Stimulated activated CD8-positive, alpha-beta memory T cell treated with anti-CD3 and anti-CD28 coated beads, Interleukin-7, amount 100 ng/mL, for 24 hours (primary cell): ENCODE data around the gene HPSE2.

Experiments used
- DNase-seq: peaks from one replicate; pipeline ENCODE4 v3.0.0-alpha.2; 2020; ENCODE audit warnings: low read depth

HPSE2 gene

DNA sequence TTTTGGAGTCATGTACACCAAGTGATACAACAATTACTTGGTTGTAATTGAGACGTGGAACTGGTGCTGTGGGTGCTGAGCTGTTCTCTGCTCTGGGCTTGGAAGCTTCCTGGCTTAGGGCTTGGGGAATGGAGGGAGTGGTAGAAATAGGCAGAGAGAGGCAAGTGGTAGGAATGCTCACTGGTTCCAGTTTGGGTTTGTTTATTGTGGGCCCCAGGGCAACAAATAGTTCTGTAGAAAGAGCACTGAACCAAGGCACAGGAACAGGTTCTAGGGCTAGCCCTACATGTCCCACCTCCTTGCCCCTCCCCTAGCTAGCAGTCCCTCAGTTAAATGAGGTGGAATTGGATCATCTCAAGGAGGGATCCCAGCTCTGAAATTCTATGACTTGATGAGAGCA, 622.2 kb downstream of the HPSE2 start:
- no peak for DNase-seq

DNA sequence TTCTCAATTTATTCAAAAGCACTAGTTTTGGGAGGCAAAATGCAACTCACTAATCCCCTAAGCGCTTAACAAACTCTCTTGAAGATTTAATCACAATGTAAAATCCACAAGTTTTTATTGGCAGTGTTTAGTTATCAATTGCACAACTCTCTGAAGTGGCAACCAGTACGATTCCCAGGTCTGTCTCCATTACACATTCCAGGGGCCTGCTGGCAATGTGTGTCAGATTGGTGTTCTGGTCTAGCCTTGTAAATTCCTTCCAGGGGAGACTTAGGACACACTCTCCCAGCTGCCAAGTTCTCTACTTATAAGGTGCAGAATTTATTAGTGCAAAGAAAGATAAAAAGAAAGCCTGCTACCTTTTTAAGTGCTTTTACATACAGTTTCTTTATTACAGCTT, 624.2 kb downstream of the HPSE2 start:
- no peak for DNase-seq

DNA sequence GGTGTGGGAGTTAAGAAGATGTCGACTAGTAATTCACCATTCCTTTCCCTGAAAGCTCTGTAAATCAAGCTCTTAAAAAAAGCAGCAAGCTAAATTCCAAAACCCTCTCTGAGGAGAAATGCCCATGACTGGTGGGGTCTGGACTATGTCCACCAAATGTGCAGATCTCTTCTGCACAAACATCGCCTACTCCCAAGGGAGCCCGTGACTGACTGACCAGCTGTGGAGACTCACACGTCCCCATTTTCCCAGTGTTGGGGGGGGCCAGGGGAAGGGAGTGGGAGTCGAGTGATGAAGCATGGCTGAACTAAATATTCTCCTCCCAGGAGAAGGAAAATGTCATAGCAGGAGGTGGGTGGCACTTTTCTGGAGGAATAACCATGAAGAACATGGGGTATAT, 624.8 kb downstream of the HPSE2 start:
- no peak for DNase-seq

DNA sequence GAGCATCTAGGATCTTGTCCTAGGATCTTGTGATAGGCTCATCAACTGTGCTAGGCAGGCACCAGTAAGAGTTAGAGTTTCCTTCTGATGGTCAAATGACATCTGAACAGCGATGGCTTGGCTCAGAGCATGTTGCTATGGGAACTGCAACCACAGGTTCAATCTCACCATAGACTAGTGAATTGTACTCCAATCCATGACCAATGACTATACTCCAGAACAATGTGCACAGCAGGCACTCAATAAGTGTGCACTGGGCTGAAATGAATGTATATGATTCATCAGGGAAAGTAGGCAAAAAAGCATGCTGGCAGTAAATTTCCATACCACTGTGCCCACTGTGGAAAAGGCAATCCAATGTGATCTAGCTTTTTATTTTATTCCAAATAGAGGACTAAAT, 625.4 kb downstream of the HPSE2 start:
- no peak for DNase-seq

DNA sequence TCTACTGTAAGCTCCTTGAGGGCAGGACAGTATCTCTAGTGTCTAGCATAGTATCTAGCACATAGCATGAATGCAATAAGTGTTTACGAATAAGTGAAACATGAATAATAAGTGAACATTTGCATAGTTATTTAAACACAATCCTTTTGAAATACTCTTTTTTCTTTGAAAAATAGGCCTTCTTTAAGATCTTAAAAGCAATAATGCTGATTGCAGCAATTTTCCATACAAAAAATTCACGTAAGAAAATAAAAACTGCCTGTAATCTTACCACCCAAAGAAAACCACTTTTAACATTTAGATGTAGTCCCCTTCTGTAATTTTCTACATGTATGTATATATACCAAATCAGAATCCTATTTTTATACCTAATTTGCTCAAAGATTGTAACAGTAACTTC, 626.4 kb downstream of the HPSE2 start:
- no peak for DNase-seq

DNA sequence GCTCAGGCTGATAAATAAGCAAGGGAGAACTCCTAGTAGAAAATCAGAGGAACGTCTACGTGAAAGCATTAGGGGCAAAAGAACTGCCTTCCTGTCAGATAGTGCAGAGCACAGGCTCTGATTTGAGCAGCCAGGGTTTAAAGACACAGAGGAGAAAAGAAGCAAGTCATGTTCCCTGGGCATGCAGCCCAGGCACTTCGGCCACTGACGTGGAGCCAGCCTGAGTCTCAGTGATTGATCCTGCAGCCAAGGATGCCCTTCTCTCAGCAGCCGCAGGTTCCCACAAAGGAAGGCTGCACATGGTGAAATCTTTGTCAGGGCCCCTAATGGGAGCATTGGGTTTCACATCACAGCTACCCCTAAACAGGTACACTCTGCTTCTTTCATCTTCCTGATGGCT, 627.2 kb downstream of the HPSE2 start:
- no peak for DNase-seq

DNA sequence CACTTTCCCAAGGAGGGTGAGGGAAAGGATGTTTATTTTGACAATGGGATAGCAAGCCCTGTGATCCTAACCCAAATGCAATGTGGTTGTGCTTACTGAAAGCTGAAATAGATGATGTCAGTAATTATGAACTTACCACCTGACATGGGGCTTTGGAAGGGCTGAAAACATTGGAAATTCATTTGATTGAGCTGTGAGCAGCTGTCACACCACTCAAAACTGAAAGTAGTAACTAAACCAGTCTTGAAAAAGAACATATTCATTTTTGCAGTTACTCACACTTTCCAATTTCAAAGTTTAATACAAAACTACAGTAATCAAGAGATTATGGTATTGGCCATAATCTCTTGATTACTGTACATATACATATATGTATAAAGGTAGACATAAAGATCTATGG, 633.4 kb downstream of the HPSE2 start:
- no peak for DNase-seq

DNA sequence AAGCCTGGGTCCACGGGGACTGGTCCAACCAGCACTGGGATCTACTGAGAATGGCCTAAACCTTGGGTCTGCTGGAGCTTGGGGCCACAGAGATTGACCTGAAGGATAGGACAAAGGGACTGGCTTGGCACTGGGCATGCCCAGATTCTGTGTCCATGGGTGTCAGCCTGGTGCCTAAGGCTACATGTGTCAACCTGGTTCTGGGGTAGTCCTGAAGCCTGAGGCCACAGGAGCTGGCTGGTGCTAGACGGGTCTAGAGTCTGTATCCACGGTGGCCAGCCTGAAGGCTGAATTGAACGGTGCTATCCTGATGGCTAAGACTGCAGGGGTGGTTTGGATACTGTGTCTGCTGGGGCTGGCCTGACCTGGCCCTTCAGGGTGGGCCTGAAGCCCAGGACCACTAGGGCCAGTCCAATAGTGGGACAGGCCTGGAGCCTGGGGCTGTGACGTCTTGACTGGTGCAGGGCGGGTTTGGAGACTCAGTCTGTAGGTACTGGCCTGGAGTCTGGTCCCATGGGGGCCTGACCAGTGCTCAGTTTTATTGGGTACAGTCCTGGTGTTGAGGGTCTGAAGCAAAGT, 636.5 kb downstream of the HPSE2 start:
- no peak for DNase-seq

DNA sequence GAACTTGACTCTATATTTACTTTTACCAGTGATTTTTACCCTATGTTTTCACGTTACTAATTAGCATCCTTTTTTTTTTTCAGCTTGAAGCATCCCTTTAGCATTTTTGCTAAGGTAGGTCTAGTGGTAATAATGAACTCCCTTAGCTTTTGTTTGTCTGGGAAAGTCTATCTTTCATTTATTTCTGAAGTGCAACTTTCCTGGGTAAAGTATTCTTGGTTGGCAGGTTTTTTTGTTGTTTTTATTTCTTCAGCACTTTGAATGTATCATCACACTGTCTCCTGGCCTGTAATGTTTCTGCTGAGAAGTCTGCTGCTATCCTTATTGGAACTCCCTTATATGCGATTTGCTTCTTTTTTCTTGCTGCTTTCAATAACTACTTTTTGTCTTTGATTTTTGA, 639.2 kb downstream of the HPSE2 start:
- no peak for DNase-seq

DNA sequence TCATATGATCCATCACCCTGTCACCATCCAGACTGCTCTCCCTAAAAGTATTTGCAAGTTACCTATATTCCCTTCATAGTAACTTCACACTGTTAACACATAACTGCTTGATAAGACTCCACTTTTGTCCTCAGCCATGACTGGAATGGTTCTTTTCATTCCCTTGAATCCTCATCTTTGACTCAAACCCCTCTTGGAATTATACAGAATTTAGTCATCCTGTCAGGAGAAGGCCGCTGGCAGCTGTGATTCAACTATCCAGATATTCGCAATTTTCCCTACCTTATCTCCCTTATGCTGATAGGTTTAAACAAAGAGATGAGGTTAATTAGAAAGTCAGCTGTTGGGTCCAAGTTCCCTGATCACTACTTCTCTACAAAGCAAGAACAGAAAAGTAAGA, 646.0 kb downstream of the HPSE2 start:
- no peak for DNase-seq

DNA sequence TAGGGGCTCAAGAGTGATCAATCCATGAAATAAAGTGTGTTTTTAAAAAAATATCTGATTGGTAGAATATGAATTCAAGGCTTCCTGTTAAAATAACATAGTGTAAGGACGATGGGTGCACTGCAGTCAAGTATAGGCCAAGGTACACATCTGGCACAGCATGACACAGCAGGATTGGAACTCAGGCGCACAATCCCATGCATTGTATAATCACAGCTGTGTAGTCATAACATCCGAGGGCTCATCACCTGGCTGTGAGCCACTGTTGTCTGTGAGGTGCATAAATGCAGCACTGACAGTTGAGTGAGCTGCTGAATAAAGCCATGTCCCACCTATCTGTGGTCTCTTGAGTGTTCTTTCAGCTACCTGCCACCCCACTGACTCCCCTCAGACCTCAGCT, 646.6 kb downstream of the HPSE2 start:
- no peak for DNase-seq

DNA sequence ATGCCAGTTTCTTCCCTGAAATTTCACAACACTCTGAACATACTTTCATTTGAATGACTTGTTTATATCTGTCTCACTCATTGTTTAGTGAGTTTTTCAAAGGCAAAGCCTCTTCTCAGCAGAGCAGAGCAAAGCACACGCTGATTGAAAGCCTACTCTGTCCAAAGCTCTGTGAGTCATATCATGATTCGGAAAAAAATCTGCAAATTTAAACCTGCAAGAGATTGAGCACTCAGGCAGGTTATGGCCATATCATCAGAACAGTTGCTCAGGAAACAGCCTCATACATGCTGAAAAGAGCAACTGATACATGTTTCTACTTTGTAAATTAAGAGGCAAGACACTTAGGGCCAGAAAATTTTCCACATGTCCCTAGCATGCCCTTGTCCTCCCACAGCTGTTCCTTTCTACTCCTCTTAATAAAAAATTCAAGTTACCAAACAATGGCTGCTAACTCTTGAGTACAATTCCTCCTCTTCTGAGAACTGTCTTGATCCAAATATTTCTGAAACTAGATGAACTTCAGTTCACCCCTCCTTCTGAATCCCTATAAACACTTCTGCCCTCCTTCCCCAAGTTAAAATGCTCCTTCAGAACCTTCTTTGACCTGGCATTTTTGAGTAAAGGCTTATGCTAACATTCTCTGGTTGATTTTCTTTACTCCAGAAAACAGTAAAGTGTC, 648.4 kb downstream of the HPSE2 start:
- no peak for DNase-seq

DNA sequence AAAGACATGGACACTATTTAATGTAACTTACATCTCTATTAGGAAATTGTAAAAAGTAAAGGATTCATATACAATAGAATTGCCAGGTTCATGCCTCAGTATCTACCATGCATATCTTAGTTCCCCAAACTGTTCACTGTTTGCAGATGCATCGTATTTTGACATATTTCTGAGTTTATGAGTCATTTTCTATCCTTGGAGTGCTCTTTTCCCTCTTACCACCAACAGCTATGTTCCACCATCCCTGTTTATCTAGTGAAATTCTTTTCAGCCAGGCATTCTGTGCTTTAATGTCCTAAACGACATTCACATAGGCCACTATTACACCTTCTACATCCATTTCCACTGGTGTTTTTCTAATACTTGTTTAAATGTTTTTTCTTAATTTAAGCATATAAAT, 649.6 kb downstream of the HPSE2 start:
- no peak for DNase-seq

DNA sequence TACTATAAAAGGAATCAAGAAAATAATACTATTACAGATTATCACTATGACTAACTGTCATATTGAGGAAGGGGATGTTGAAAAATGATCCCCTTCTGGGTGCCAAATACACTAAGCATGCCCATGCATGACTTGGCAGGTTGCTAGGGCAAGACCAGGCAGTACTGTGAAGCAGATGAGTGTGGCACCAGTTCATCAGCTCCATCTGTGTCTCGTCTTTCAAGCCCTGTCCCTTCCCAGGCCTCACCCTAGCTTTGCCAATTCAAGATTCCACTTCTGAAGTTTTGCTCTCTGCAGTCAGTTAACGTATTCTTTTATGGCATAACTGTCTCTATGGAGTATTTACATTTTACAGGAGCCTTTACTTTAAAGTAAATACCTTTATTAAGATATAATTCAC, 653.3 kb downstream of the HPSE2 start:
- DNase-seq = no peak

DNA sequence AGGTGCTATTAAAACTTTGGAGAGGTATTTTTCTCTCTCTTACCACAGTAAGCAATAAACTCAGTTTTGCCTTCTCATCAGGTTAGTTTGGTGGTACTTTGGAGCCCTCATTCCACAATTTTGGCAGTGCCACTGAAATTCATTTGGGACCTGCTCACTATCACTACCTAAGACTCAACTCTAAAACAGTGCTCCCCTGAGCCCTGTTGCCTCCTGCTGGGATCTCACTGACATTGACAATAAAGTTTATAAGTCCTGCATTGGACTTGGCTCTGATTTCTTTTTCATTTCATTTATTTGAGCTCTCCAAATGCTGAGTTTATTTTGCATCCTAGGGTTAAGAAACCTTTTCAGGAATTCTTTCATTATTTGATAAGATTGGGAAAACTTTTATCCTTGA, 658.1 kb downstream of the HPSE2 start:
- no peak for DNase-seq

DNA sequence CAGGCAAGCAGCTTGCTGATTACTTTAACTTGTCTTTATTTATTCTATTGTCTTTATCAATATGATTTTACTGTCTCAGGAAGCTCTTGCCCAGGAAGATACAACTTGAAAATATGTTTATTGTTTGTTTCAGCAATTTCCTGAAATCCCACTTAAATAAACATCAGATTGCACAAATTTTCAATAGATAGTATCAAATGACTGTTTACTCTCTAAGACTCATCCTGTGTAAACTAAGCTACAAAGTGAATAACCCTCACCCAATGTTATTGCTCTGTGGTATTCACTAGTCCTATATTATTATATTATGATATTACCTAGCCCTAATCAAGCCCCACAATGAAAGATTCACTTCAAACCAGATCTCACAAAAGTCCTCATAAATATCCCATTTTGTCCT, 658.5 kb downstream of the HPSE2 start:
- DNase-seq = no peak

DNA sequence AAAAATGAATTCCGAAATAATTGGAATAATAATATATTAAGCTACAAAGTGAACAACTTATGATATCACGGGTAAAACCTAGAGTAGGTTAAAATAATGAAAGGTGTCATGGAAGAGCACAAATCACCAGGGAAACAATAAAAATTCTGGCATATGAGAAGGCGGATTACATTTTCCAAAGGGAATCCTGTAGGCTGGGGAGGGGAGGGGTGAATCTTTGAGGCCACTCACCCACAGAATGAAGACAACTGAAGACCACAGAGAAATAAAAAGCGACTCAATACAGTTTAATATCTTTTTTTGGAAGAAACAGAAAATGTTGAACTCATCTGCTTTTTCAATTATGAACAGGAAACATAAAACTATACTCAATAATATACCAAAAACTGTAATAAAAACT, 659.6 kb downstream of the HPSE2 start:
- DNase-seq = no peak

DNA sequence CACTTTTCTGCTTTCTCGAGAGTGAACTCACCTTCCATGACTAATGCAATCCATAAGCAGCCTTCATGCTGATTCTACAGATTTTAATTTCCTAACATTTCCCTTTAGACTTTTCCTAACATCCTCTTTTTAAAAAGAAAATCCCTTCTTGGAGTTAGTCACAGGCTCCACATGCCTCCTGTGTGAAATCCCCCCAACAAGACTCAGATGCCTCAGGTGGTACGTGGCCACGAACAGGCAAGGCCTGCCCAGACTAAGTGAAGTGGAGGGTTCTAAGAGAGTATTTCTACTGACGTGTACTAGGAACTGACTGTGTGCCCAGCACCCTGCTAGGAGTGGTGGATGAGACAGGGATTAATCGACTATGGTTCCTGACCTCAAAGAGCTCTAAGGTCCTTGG, 663.1 kb downstream of the HPSE2 start:
- no peak for DNase-seq

DNA sequence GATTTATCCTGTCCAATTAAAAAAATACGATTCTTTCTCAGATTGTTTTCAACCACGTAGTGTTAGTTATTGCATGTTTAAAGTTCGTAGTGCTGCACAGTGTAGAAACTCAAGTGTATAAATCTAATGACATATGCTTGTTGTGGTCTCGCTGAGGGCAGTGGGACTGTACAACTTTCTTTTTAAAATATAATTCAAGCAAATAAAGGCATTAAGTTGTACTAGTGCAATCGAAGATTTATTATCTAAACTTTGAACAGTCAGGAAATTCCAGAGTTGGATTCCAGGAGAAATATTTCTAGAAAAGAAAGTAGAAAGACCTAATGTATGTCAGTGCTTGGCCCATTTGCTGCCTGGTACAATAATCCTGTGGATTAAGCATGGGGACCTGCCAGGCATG, 664.8 kb downstream of the HPSE2 start:
- DNase-seq = no peak

DNA sequence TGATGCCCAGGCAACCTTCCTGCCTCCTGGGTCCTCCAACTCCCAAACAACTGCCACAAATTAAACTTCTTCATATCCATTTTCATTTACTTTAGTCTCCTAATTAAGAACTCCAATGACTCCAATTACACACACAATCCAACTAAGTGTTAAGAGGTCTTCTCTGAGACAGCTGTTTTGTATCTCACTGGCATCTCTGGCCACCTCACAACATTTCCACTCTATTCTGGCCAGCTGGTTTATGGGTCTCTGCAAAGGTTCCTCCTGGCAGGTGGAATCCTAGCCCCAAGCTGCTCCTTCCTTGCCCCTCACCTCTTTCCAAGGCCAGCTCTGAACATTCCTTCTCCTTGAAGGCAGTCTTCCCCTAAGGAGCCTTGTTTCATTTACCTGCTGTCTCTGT, 665.8 kb downstream of the HPSE2 start:
- DNase-seq = no peak

DNA sequence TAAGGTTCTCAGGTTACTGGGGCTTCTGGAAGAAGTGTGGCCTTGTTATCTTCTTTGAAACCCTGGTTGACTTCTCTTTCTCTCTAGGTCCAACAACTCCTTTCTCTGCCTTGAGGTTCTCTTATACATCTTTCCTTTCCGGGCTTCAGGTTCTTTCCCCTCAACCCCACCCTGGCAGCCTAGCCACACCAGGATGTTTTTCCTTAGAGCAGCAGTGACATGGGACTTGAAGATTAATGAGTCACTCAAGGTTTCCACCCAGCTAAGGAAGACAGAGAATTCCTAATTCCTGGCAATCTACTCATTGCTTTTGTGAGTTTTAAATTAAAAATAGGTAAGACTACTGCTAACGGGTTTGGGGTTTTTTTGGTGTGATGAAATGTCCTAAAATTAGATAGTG, 667.1 kb downstream of the HPSE2 start:
- DNase-seq = no peak

DNA sequence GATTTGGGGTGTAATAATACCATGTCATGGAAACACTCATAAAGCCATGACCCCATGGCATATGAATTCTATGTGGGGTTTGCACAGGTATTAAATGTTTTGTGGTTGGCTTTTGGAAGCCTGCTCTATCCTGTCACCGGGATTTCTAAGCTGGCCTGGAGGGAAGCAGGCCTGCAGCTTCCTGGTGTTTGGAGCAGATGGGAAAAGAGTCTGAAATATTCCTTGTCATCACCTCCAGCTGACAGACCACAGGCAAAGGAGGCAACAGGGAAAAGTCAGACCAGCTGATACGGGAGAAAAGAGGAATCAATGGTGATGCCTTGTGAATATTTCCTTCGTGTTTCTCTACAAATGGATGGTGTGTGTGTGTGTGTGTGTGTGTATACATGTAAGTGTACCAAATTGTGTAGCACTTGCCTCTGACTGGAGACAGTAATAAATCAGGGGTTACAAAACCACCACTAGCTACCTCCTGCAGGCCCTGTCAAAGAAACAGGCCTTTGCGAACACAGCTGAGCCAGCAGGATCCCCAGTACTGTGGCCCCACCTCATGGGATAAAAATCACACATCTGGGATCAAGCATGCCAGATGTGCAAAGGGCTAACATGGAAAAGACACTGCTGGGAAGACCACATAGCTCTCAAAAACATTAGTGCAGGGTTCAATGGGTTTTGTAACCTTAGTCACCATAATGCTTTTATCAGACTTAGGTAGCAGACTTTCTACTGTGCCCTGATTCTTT, 668.1 kb downstream of the HPSE2 start:
- DNase-seq = no peak

DNA sequence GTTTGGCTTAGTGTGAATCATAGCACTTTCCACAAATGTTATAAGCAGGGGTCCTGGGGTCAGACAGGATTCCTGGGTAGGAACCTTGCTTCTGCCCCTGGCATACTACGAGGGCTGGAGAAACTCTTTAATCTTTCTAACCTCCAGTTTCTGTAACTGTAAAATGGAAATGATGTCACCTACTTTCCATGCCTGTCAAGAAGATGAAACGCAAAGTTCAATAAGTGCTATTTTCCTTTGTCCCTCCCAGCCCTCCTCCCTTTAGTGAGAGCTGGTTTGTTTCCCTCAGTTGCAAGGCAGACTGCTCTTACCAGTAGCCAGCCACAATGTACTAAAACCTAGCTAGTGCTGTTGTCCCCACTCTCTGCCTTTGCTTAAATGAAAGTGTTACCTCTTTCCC, 671.8 kb downstream of the HPSE2 start:
- DNase-seq = no peak

DNA sequence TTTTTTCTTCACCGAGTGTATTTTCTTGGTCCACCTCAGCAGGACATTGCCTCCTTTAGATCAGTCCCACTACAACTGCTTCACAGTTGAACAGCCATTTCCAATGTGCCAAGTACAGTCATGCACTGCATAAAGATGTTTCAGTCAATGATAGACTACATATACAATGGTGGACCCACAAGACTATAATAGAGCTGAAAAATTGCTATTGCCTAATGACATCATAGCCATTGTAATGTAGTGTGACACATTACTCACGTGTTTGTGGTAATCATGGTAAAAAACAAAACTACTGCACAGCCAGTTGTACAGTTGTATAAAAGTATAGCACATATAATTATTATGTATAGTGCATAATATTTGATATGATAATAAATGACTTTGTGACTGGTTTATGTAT, 675.1 kb downstream of the HPSE2 start:
- DNase-seq = no peak
